IPS-15b (cell line): ENCODE measurements around the gene ALDH5A1.

Experiments used
- H3K27me3 ChIP-seq: one replicate; pipeline ENCODE4 v1.6.1; 2013; ENCODE audit warnings: low read length; ENCODE audit not compliant: control insufficient read depth, insufficient read depth
- H3K36me3 ChIP-seq: one replicate; pipeline ENCODE4 v1.6.1; 2013; ENCODE audit warnings: low read length; ENCODE audit not compliant: control insufficient read depth, insufficient read depth
- H3K4me1 ChIP-seq: one replicate; pipeline ENCODE4 v1.6.1; 2013; ENCODE audit warnings: mild to moderate bottlenecking, low read length; ENCODE audit not compliant: control insufficient read depth, insufficient read depth
- H3K4me3 ChIP-seq: one replicate; pipeline ENCODE4 v1.5.1; 2013; ENCODE audit warnings: low read depth, low read length
- H3K9ac ChIP-seq: one replicate; pipeline ENCODE4 v1.6.1; 2013; ENCODE audit warnings: low read depth, mild to moderate bottlenecking, low read length
- H3K9me3 ChIP-seq: one replicate; pipeline ENCODE4 v1.6.1; 2013; ENCODE audit warnings: mild to moderate bottlenecking, low read length; ENCODE audit not compliant: control insufficient read depth, insufficient read depth

The ALDH5A1 gene

GRCh38 chr6:24494821-24495795 is at the start of gene ALDH5A1:
Gene ALDH5A1 (plus strand): TSS chr6:24494969. CDS start chr6:24494997, 28 bp downstream.
- H3K9ac ChIP-seq = peak within 1 kb of the TSS; percentile 54

GRCh38 chr6:24445704-24446103 is 49.1 kb upstream of the ALDH5A1 start:
- Histone ChIP-seq H3K4me1 (peaks cover 6% of the 10 kb centered on the region), H3K9ac (no peak overlapping the region)

More at GRCh38 chr6:24494821-24495795, at the start of gene ALDH5A1:
- H3K36me3 ChIP-seq = no peaks in the 10 kb centered on the region
- peaks cover 25% of the 10 kb centered on the region for H3K27me3 ChIP-seq
- H3K4me3 ChIP-seq = peak within 1 kb of the TSS; percentile 70
- H3K9me3 ChIP-seq = no peaks in the 10 kb centered on the region
- H3K4me1 ChIP-seq = peaks cover 12% of the 10 kb centered on the region

GRCh38 chr6:24446670-24447069 is 48.1 kb upstream of the ALDH5A1 start:
- Histone ChIP-seq H3K9me3 (no peaks in the 10 kb centered on the region), H3K4me1 (peaks cover 6% of the 10 kb centered on the region), H3K4me3 (no peak overlapping the region), H3K36me3 (no peaks in the 10 kb centered on the region), H3K27me3 (no peaks in the 10 kb centered on the region), H3K9ac (no peak overlapping the region)

More at GRCh38 chr6:24445704-24446103, 49.1 kb upstream of the ALDH5A1 start:
- no peaks in the 10 kb centered on the region for H3K9me3 ChIP-seq
- H3K4me3 ChIP-seq = no peak overlapping the region
- no peaks in the 10 kb centered on the region for H3K36me3 ChIP-seq
- H3K27me3 ChIP-seq = no peaks in the 10 kb centered on the region

GRCh38 chr6:24448396-24448795 is 46.4 kb upstream of the ALDH5A1 start:
- Histone ChIP-seq H3K4me1 (peaks cover 6% of the 10 kb centered on the region), H3K27me3 (no peaks in the 10 kb centered on the region), H3K36me3 (no peaks in the 10 kb centered on the region), H3K9ac (no peak overlapping the region), H3K9me3 (no peaks in the 10 kb centered on the region), H3K4me3 (no peak overlapping the region)

- H3K4me3 ChIP-seq = no peak overlapping the region
- no peaks in the 10 kb centered on the region for H3K9me3 ChIP-seq
- H3K27me3 ChIP-seq = no peaks in the 10 kb centered on the region
- H3K4me1 ChIP-seq = peaks cover 6% of the 10 kb centered on the region
- no peaks in the 10 kb centered on the region for H3K36me3 ChIP-seq
- no peak overlapping the region for H3K9ac ChIP-seq
Measured at GRCh38 chr6:24448828-24449525, 45.8 kb upstream of the ALDH5A1 start.

- Histone ChIP-seq H3K4me3 (no peak overlapping the region), H3K9me3 (no peaks in the 10 kb centered on the region), H3K9ac (no peak overlapping the region), H3K4me1 (no peaks in the 10 kb centered on the region), H3K36me3 (no peaks in the 10 kb centered on the region), H3K27me3 (no peaks in the 10 kb centered on the region)
Measured at GRCh38 chr6:24451581-24452388, 43.0 kb upstream of the ALDH5A1 start.

GRCh38 chr6:24453921-24454320 is 40.8 kb upstream of the ALDH5A1 start:
- Histone ChIP-seq H3K4me1 (no peaks in the 10 kb centered on the region), H3K9me3 (no peaks in the 10 kb centered on the region), H3K4me3 (no peak overlapping the region), H3K9ac (no peak overlapping the region), H3K27me3 (no peaks in the 10 kb centered on the region), H3K36me3 (no peaks in the 10 kb centered on the region)

GRCh38 chr6:24454452-24454851 is 40.3 kb upstream of the ALDH5A1 start:
- Histone ChIP-seq H3K36me3 (no peaks in the 10 kb centered on the region), H3K4me1 (no peaks in the 10 kb centered on the region), H3K27me3 (no peaks in the 10 kb centered on the region), H3K9me3 (no peaks in the 10 kb centered on the region), H3K4me3 (no peak overlapping the region), H3K9ac (no peak overlapping the region)

GRCh38 chr6:24455061-24455460 is 39.7 kb upstream of the ALDH5A1 start:
- Histone ChIP-seq H3K4me3 (no peak overlapping the region), H3K36me3 (no peaks in the 10 kb centered on the region), H3K9ac (no peak overlapping the region), H3K9me3 (no peaks in the 10 kb centered on the region), H3K4me1 (no peaks in the 10 kb centered on the region), H3K27me3 (no peaks in the 10 kb centered on the region)

GRCh38 chr6:24458134-24458533 is 36.6 kb upstream of the ALDH5A1 start:
- Histone ChIP-seq H3K27me3 (no peaks in the 10 kb centered on the region), H3K9me3 (no peaks in the 10 kb centered on the region), H3K36me3 (no peaks in the 10 kb centered on the region), H3K4me1 (no peaks in the 10 kb centered on the region), H3K9ac (no peak overlapping the region), H3K4me3 (no peak overlapping the region)

GRCh38 chr6:24458941-24459340 is 35.8 kb upstream of the ALDH5A1 start:
- H3K9ac ChIP-seq = no peak overlapping the region
- H3K4me3 ChIP-seq = no peak overlapping the region
- no peaks in the 10 kb centered on the region for H3K9me3 ChIP-seq
- no peaks in the 10 kb centered on the region for H3K36me3 ChIP-seq
- H3K27me3 ChIP-seq = no peaks in the 10 kb centered on the region
- no peaks in the 10 kb centered on the region for H3K4me1 ChIP-seq
